Cerebellar cortex (tissue), 1 donor: Measurements from ENCODE around the gene TTYH3.

ENCODE experiments used
- DNase-seq: peaks from one replicate; pipeline ENCODE4 v3.0.0-alpha.2; 2015; ENCODE audit warnings: low spot score

Gene TTYH3

GRCh38 chr7:2635148-2635668, 3.4 kb downstream of the TTYH3 start:
- DNase-seq = no peak

DNA sequence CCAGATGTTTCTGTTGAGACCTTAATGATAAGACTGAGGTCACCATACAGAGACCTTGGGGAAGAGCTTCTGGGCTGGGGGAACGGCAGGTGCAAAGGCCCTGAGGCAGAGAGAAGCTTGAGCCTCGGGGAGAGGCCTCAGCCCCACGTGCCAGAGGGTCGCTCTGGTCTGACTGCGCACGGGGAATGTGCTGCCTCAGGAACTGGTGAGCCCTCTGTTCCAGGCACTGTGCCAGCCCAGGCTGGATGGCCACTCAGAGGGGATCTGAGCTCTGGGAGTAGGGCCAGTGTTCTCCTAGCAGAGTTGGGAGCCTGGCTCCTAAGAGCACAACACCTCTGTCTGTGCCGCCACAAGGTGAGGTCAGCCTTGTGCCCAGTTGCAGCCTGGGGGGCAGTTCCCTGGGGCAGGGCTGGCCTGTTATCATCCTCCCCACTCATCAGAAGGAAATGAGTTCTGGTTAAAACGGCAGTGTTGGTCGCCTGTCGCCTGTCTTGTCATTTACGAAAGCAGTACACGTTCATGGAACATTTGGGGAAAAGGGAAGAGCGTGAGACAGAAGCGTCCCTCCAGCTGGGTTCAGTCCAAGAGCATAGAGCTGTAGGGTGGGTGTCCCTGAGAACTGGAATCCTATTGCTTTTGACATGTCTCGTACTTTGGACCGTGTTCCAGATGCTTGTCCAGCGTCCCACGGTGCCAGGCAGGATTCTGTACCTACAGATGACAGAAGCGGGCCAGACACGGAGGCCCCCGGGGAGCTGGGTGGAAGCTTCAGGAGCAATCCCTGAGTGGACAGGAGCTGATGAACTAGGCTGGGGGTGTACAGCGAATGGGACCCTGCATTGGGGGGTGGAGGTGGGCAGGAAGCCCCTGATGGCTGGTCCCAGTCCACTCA, 4.3 kb downstream of the TTYH3 start:
- peak; percentile 54 for DNase-seq

GRCh38 chr7:2637066-2637471, 5.3 kb downstream of the TTYH3 start:
- DNase-seq = no peak

GRCh38 chr7:2637505-2638223, 5.9 kb downstream of the TTYH3 start:
- no peak for DNase-seq

- peak; percentile 27 for DNase-seq
These were observed 6.6 kb downstream of the TTYH3 start for GRCh38 chr7:2638224-2638991.

- DNase-seq = peak; percentile 46
These were observed 7.4 kb downstream of the TTYH3 start for GRCh38 chr7:2639181-2639681.

GRCh38 chr7:2639695-2640481, 8.1 kb downstream of the TTYH3 start:
- DNase-seq = no peak

DNA sequence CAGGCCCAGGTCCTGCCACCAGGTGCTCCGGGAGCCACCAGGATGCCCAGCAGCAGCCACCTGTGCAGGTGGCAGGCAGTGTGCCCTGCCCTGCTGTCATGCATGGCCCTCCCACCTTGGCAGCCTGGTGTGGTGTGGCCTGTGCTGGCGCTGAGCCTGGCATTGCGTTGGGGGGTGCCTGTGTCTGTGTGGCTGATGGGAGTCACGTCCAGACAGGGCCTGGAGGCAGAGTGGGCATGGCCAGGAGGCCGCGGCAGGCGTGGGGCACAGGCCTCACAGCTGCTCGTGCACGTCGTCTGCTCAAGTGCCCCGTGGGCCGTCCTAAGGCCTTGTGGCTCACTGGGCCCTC, 8.7 kb downstream of the TTYH3 start:
- DNase-seq = peak; percentile 68

DNA sequence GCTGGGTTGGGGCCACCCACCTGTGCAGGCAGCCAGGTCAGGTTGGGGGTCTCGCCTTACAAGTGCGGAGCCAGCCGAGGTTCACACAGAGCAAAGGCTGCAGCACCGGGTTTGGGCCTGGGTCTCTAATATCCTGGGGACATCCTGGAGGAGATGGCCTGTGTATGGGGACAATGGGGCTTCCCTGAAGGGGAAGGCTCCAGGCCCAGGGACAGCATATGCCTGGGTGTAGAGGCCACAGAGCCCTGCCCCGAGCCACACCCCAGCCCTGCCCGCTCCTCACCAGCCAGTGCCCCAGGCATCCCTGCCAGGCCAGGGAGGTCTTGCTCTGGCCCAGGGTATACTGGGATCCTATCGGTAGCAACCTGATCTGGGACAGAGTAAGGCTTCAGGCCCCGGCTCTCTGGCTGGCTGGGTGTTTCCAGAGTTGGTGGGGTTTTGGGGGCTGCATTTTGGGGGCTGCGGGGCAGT, 9.1 kb downstream of the TTYH3 start:
- DNase-seq = no peak

- DNase-seq = peak; percentile 88
These were observed 9.9 kb downstream of the TTYH3 start for GRCh38 chr7:2641406-2642393.

DNA sequence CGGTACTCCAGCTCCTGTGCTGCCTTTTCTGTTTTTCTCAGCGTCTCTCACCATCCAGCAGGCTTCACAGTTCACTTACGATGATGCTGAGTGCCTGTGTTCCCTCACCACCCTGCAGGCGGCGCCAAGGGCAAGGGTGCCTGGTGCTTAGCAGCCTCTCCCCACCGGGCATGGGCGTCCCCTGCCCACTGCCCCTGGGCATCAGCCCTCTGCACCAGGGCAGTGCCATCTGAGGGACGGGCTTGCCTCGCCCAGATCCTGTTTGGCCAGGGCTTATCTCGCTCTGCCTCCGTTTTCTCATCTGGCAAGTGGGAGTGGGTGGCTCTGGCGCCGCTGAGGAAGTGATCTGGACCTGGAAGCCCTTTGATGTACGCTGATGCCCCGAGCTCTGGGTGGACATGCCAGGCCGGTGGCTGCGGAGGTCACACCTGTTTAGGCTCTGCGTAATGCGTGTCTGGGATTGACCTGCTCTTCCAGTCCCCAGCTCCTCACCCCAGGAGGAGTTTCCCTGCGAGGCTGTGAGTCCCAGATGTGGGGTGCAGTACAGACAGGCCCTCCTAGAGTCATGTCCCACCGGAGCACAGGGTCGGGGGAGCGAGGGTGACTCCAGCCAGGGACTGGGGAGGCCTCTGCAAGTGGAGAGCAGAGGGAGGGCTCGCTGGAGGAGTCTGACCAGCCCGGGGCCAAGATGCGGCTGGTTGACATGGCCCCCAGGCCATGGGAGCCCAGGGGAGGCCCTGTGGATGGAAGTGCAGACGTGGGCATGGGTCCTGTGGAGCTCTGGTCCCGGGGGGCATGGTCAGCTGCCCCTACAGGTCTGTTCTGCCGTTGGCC, 11.8 kb downstream of the TTYH3 start:
- peak; percentile 57 for DNase-seq

GRCh38 chr7:2644220-2644561, 12.4 kb downstream of the TTYH3 start:
- DNase-seq = no peak

GRCh38 chr7:2644562-2645273, 12.9 kb downstream of the TTYH3 start:
- no peak for DNase-seq

DNA sequence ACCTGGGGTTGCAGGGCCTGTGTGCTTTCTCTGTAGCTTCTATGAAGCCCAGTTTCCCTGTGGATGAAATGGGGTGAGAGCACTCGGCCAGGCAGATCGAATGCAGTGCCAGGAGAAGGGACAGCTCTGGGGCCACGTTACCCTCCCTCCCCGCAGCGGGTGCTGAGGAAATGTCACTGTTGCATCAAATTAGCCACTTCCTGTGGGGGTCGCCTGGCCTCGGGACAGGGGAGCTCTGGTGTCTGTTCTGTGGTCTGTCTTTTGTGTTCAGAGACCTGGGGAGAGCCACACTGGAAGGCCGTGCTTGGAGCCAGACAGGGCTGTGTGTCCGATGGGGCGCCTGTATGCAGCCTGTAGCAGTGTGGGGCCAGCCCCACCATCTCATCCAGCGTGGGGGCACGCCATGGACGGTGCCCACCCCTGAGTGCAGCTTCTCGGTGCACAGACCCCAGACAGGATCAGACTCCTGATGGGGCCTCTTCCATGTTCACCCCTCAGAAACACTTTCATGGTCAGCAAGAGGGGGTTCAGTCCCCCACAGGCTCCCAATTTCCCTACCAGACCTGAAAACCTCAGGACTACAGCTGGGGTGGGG, 13.6 kb downstream of the TTYH3 start:
- DNase-seq = no peak

GRCh38 chr7:2646336-2646679, 14.5 kb downstream of the TTYH3 start:
- DNase-seq = no peak

GRCh38 chr7:2646680-2647571, 15.1 kb downstream of the TTYH3 start:
- DNase-seq = no peak

GRCh38 chr7:2647594-2648172, 15.9 kb downstream of the TTYH3 start:
- no peak for DNase-seq
